ENCODE results near the gene SF3A2. TPM values are rescaled to one million over a fixed set of nuclear protein-coding genes. Genes with fewer than 3 reads are reported as not detected.

Gene SF3A2
- total RNA-seq, 1 donor from 2014 or later: 107 TPM

DNA sequence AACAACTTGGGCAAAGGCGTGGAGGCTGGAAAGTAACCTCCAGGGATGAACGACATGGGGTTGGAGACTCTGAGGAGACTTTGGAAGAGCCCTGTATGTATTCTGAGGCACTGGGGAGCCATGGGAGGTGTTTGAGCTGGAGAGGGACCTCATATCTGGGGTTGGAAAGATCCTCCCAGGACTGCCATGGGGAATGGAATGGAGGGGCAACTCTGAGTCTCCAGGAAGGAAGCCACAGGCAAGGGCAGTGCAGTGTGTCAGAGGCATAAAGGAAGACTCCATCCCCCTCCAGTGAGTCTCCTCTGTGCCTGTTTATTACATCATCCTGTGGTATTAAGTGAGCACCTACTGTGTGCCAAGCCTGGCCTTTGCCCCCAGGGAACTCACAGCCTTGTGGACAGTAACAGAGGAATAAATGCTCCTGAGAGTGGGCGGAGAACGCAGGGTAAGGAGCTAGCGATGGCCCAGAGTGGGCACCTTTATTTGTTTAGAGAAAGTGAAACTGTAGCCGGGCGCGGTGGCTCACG is 37.6 kb downstream of the SF3A2 start:
- TF ChIP-seq, protein P1, sequence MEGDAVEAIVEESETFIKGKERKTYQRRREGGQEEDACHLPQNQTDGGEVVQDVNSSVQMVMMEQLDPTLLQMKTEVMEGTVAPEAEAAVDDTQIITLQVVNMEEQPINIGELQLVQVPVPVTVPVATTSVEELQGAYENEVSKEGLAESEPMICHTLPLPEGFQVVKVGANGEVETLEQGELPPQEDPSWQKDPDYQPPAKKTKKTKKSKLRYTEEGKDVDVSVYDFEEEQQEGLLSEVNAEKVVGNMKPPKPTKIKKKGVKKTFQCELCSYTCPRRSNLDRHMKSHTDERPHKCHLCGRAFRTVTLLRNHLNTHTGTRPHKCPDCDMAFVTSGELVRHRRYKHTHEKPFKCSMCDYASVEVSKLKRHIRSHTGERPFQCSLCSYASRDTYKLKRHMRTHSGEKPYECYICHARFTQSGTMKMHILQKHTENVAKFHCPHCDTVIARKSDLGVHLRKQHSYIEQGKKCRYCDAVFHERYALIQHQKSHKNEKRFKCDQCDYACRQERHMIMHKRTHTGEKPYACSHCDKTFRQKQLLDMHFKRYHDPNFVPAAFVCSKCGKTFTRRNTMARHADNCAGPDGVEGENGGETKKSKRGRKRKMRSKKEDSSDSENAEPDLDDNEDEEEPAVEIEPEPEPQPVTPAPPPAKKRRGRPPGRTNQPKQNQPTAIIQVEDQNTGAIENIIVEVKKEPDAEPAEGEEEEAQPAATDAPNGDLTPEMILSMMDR (IDR thresholded peaks at IDR 0.05): no peak
- ChIA-PET CTCF (interaction anchor here (0.6 to 4.0 kb wide), 21 partner anchors 10 to 344 kb away, joined by 3 to 17 read pairs (median 4); partner anchors contain the start of gene PLEKHJ1), POLR2A (interaction anchor here (0.6 to 7.8 kb wide), 13 partner anchors 11 to 346 kb away, joined by 3 to 103 read pairs (median 6); partner anchors contain the start of genes AMH, GADD45B, JSRP1 and PLEKHJ1)
- intact Hi-C loops (cut with micrococcal nuclease): loop anchor here (5.0 kb wide), 1 partner anchor 203 kb away; the partner anchor contains the start of gene GADD45B
- Mint-ChIP-seq H3K36me3 (ENCODE audit: low read depth) (peaks cover 49% of the 10 kb centered on the region), H3K4me3 (peak overlapping the region; percentile 67), H3K9me3 (no peaks in the 10 kb centered on the region), H3K27me3 (no peaks in the 10 kb centered on the region), H3K4me1 (peaks cover 52% of the 10 kb centered on the region), H3K27ac (peak overlapping the region; percentile 85)
- DNase-seq (no peak), ATAC-seq (ENCODE audit: low read depth) (no peak)

GRCh38 chr19:2274931-2275535 is 38.4 kb downstream of the SF3A2 start:
- intact Hi-C loops (cut with micrococcal nuclease): loop anchor here (1.0 to 5.0 kb wide), 3 partner anchors 116 to 362 kb away; partner anchors contain the start of gene GADD45B
- H3K4me1 Mint-ChIP-seq: peaks cover 52% of the 10 kb centered on the region

GRCh38 chr19:2275588-2276428 is 39.2 kb downstream of the SF3A2 start:
- Mint-ChIP-seq H3K27me3 (no peaks in the 10 kb centered on the region), H3K27ac (no peak overlapping the region), H3K9me3 (no peaks in the 10 kb centered on the region), H3K36me3 (ENCODE audit: low read depth) (peaks cover 42% of the 10 kb centered on the region), H3K4me1 (peaks cover 58% of the 10 kb centered on the region), H3K4me3 (no peak overlapping the region)
- ATAC-seq (ENCODE audit: low read depth): no peak
- ChIA-PET POLR2A (interaction anchor here (0.7 to 7.8 kb wide), 10 partner anchors 13 to 346 kb away, joined by 3 to 103 read pairs (median 5); partner anchors contain the start of genes AMH, JSRP1, LSM7 and PLEKHJ1), CTCF (interaction anchor here (1.0 to 3.2 kb wide), 13 partner anchors 10 to 361 kb away, joined by 3 to 16 read pairs (median 4); partner anchors contain the start of genes GADD45B and PLEKHJ1)
- TF ChIP-seq, protein P1 (IDR thresholded peaks at IDR 0.05): no peak
- DNase-seq: no peak
- intact Hi-C loops (cut with micrococcal nuclease): loop anchor here (1.0 kb wide), 2 partner anchors 115 to 361 kb away; no protein-coding TSS in a partner anchor

More at GRCh38 chr19:2274931-2275535, 38.4 kb downstream of the SF3A2 start:
- Mint-ChIP-seq H3K4me3 (peak overlapping the region; percentile 28), H3K9me3 (no peaks in the 10 kb centered on the region), H3K36me3 (ENCODE audit: low read depth) (peaks cover 42% of the 10 kb centered on the region), H3K27ac (peak overlapping the region; percentile 66), H3K27me3 (no peaks in the 10 kb centered on the region)
- ATAC-seq (ENCODE audit: low read depth) (no peak), DNase-seq (no peak)
- POLR2A ChIA-PET: interaction anchor here (0.6 to 7.8 kb wide), 13 partner anchors 11 to 346 kb away, joined by 3 to 103 read pairs (median 6); partner anchors contain the start of genes AMH, GADD45B, JSRP1 and PLEKHJ1
- TF ChIP-seq, protein P1 (IDR thresholded peaks at IDR 0.05): no peak
- CTCF ChIA-PET: interaction anchor here (0.6 to 4.0 kb wide), 20 partner anchors 11 to 362 kb away, joined by 3 to 17 read pairs (median 4); partner anchors contain the start of genes GADD45B and PLEKHJ1

DNA sequence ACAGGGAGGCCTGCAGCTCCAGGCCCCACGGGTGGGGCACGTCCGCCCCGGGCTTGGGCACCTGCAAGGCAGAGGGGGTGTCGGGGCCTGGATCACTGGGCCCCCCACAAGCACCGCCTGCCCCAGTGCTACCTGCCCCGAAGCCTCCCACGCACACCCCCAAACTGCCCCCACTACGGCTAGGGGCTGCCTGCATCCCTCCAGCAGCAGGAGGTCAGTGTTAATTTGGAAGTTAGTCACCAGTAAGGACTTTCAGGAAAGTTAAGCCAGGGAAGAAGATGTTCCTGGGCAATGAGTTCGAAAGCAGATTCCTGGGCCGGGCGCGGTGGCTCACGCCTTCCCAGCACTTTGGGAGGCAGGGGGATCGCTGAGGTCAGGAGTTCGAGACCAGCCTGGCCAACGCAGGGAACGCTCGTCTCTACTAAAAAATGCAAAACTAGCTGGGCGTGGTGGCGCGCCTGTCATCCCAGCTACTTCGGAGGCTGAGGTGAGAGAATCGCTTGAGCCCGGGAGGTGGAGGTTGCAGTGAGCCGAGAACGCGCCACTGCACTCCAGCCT is 39.9 kb downstream of the SF3A2 start:
- H3K4me3 Mint-ChIP-seq: no peak overlapping the region
- H3K4me1 Mint-ChIP-seq: peaks cover 56% of the 10 kb centered on the region
- H3K9me3 Mint-ChIP-seq: no peaks in the 10 kb centered on the region
- ChIA-PET POLR2A (interaction anchor here (0.7 to 7.6 kb wide), 5 partner anchors 12 to 51 kb away, joined by 3 to 73 read pairs (median 5); partner anchors contain the start of gene LSM7), CTCF (interaction anchor here (1.2 to 3.2 kb wide), 5 partner anchors 12 to 360 kb away, joined by 3 to 16 read pairs (median 6); partner anchors contain the start of gene GADD45B)
- H3K27ac Mint-ChIP-seq: no peak overlapping the region
- DNase-seq: no peak
- H3K27me3 Mint-ChIP-seq: no peaks in the 10 kb centered on the region
- intact Hi-C loops (cut with micrococcal nuclease): no loop called here
- peaks cover 39% of the 10 kb centered on the region for H3K36me3 Mint-ChIP-seq (ENCODE audit: low read depth)
- TF ChIP-seq, protein P1 (IDR thresholded peaks at IDR 0.05): no peak
- ATAC-seq (ENCODE audit: low read depth): no peak

Data from activated B cell treated with CpG ODN at 0.5 μM for 24 hours (primary cell).